ENCODE results near the gene GP5. TPM values are rescaled to one million over a fixed set of nuclear protein-coding genes. Genes with fewer than 3 reads are reported as not detected.

GP5 gene
- total and polyA plus RNA-seq, 2 of the 13 experiments (the other 11 are each of a cell fraction or from before 2014, with no cell fraction given) = not detected

DNA sequence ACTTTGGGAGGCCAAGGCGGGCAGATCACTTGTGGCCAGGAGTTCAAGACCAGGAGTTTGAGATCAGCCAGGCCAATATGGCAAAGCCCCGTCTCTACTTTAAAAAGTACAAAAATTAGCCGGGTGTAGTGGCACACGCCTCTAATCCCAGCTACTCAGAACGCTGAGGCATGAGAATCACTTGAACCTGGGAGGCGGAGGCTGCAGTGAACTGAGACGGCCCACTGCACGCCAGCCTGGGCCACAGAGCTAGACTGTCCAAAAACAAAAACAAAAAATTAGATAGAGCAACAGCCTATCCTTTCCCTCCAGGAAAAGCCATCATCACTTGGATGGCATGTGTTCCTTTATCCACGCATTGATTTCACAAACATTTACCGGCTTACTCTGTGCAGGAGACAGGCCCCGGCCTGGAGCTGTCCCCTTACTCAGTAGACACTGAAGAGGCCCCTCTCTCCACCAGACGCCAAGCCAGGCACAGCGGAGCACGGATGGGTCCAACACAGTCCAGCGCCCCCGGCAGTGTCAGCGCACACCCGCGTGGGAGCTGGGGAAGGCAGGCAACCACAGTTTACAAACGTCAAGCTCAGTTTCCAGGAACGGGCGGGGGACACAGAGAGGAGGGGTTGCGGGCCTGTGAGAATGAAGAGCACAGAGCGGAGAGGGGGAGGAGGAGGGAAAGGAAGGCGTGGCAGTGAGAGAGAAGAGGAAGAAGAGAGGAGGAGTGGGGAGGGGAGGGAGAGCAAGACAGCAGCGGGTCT is 3.1 kb downstream of the GP5 start (continued):
- TF ChIP-seq ZNF235 (CRISPR knock-in tag; IDR thresholded peaks at IDR 0.05; ENCODE audit: borderline replicate concordance) = no peak
- TF ChIP-seq ZNF660 (CRISPR knock-in tag; IDR thresholded peaks at IDR 0.05; ENCODE audit: borderline replicate concordance, low read depth) = no peak
- no peak for TF ChIP-seq HNRNPUL1 (IDR thresholded peaks at IDR 0.05; ENCODE audit: low read depth, low read length)
- no peak for TF ChIP-seq ZNF549 (CRISPR knock-in tag; IDR thresholded peaks at IDR 0.05)
- TF ChIP-seq ZNF75D (CRISPR knock-in tag; IDR thresholded peaks at IDR 0.05; ENCODE audit: borderline replicate concordance) = no peak
- peak; percentile 47 for TF ChIP-seq GATAD2A (CRISPR knock-in tag; IDR thresholded peaks at IDR 0.05)
- TF ChIP-seq, protein P1, sequence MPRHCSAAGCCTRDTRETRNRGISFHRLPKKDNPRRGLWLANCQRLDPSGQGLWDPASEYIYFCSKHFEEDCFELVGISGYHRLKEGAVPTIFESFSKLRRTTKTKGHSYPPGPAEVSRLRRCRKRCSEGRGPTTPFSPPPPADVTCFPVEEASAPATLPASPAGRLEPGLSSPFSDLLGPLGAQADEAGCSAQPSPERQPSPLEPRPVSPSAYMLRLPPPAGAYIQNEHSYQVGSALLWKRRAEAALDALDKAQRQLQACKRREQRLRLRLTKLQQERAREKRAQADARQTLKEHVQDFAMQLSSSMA (CRISPR knock-in tag; IDR thresholded peaks at IDR 0.05) = no peak
- no peak for TF ChIP-seq HES4 (CRISPR knock-in tag; IDR thresholded peaks at IDR 0.05; ENCODE audit: borderline replicate concordance)
- no peak for TF ChIP-seq ZFP37 (CRISPR knock-in tag; IDR thresholded peaks at IDR 0.05; ENCODE audit: borderline replicate concordance)
- no peak for TF ChIP-seq SRF (IDR thresholded peaks at IDR 0.05; ENCODE audit: low read depth, low read length)
- TF ChIP-seq KLF15 (CRISPR knock-in tag; IDR thresholded peaks at IDR 0.05; ENCODE audit: borderline replicate concordance) = no peak
- no peak for TF ChIP-seq ZSCAN31 (CRISPR knock-in tag; IDR thresholded peaks at IDR 0.05; ENCODE audit: low read depth)
- TF ChIP-seq GTF3A (CRISPR knock-in tag; conservative IDR thresholded peaks at IDR 0.05) = no peak
- no peak for TF ChIP-seq ZNF383 (CRISPR knock-in tag; IDR thresholded peaks at IDR 0.05; ENCODE audit: borderline replicate concordance)
- no peak for TF ChIP-seq ZNF607 (CRISPR knock-in tag; IDR thresholded peaks at IDR 0.05; ENCODE audit: borderline replicate concordance)
- TF ChIP-seq ZNF737 (CRISPR knock-in tag; IDR thresholded peaks at IDR 0.05; ENCODE audit: borderline replicate concordance) = no peak
- no peak for TF ChIP-seq MZF1 (CRISPR knock-in tag; IDR thresholded peaks at IDR 0.05; ENCODE audit: borderline replicate concordance)
- TF ChIP-seq ZNF839 (CRISPR knock-in tag; IDR thresholded peaks at IDR 0.05; ENCODE audit: borderline replicate concordance) = no peak
- TF ChIP-seq, protein P2, sequence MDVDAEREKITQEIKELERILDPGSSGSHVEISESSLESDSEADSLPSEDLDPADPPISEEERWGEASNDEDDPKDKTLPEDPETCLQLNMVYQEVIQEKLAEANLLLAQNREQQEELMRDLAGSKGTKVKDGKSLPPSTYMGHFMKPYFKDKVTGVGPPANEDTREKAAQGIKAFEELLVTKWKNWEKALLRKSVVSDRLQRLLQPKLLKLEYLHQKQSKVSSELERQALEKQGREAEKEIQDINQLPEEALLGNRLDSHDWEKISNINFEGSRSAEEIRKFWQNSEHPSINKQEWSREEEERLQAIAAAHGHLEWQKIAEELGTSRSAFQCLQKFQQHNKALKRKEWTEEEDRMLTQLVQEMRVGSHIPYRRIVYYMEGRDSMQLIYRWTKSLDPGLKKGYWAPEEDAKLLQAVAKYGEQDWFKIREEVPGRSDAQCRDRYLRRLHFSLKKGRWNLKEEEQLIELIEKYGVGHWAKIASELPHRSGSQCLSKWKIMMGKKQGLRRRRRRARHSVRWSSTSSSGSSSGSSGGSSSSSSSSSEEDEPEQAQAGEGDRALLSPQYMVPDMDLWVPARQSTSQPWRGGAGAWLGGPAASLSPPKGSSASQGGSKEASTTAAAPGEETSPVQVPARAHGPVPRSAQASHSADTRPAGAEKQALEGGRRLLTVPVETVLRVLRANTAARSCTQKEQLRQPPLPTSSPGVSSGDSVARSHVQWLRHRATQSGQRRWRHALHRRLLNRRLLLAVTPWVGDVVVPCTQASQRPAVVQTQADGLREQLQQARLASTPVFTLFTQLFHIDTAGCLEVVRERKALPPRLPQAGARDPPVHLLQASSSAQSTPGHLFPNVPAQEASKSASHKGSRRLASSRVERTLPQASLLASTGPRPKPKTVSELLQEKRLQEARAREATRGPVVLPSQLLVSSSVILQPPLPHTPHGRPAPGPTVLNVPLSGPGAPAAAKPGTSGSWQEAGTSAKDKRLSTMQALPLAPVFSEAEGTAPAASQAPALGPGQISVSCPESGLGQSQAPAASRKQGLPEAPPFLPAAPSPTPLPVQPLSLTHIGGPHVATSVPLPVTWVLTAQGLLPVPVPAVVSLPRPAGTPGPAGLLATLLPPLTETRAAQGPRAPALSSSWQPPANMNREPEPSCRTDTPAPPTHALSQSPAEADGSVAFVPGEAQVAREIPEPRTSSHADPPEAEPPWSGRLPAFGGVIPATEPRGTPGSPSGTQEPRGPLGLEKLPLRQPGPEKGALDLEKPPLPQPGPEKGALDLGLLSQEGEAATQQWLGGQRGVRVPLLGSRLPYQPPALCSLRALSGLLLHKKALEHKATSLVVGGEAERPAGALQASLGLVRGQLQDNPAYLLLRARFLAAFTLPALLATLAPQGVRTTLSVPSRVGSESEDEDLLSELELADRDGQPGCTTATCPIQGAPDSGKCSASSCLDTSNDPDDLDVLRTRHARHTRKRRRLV (CRISPR knock-in tag; IDR thresholded peaks at IDR 0.05) = no peak
- TF ChIP-seq, protein P3, sequence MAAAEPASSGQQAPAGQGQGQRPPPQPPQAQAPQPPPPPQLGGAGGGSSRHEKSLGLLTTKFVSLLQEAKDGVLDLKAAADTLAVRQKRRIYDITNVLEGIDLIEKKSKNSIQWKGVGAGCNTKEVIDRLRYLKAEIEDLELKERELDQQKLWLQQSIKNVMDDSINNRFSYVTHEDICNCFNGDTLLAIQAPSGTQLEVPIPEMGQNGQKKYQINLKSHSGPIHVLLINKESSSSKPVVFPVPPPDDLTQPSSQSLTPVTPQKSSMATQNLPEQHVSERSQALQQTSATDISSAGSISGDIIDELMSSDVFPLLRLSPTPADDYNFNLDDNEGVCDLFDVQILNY (CRISPR knock-in tag; conservative IDR thresholded peaks at IDR 0.05) = no peak
- TF ChIP-seq KDM5B (CRISPR knock-in tag; IDR thresholded peaks at IDR 0.05; ENCODE audit: borderline replicate concordance) = no peak; the same call in 1 of the 2 replicates
- TF ChIP-seq ELF3 (CRISPR knock-in tag; IDR thresholded peaks at IDR 0.05) = 0 out of 2 replicates have a peak, but pooled peaks have one; percentile 10
- TF ChIP-seq JDP2 (CRISPR knock-in tag; IDR thresholded peaks at IDR 0.05; ENCODE audit: borderline replicate concordance) = no peak
- no peak for TF ChIP-seq KLF16 (CRISPR knock-in tag; IDR thresholded peaks at IDR 0.05)
